Ishikawa (cell line): Measurements from ENCODE around the gene MYCBP2.

Experiments
- CEBPB ChIP-seq: IDR thresholded peaks from 2 replicates; pipeline ENCODE4 v1.6.1; 2012
- CREB1 ChIP-seq: IDR thresholded peaks from 2 replicates; pipeline ENCODE4 v1.6.1; 2012; ENCODE audit warnings: low read depth
- EGR1 ChIP-seq: IDR thresholded peaks from 2 replicates; pipeline ENCODE4 v1.6.1; 2012
- EP300 ChIP-seq: IDR thresholded peaks from 2 replicates; pipeline ENCODE4 v1.6.1; 2012; ENCODE audit warnings: borderline replicate concordance
- FOXM1 ChIP-seq: IDR thresholded peaks from 2 replicates; pipeline ENCODE4 v1.6.1; 2012; ENCODE audit warnings: low read depth, borderline replicate concordance
- NFIC ChIP-seq: IDR thresholded peaks from 2 replicates; pipeline ENCODE4 v1.6.1; 2012
- RAD21 ChIP-seq: IDR thresholded peaks from 2 replicates; pipeline ENCODE4 v1.6.1; 2012; ENCODE audit warnings: low read depth
- REST ChIP-seq: IDR thresholded peaks from 2 replicates; pipeline ENCODE4 v1.6.1; 2012; ENCODE audit warnings: low read depth, mild to moderate bottlenecking
- TAF1 ChIP-seq: IDR thresholded peaks from 2 replicates; pipeline ENCODE4 v1.6.1; 2012; ENCODE audit warnings: low read depth, mild to moderate bottlenecking
- TCF12 ChIP-seq: IDR thresholded peaks from 2 replicates; pipeline ENCODE4 v1.6.1; 2012; ENCODE audit warnings: low read depth
- TEAD4 ChIP-seq: IDR thresholded peaks from 2 replicates; pipeline ENCODE4 v1.6.1; 2012
- USF1 ChIP-seq: IDR thresholded peaks from 2 replicates; pipeline ENCODE4 v1.6.1; 2012
- YY1 ChIP-seq: IDR thresholded peaks from 2 replicates; pipeline ENCODE4 v1.6.1; 2012; ENCODE audit warnings: low read depth
- ZBTB7A ChIP-seq: IDR thresholded peaks from 2 replicates; pipeline ENCODE4 v1.6.1; 2012; ENCODE audit warnings: low read depth
- TF ChIP-seq, protein P1 (sequence below): IDR thresholded peaks from 2 replicates; pipeline ENCODE4 v1.6.1; 2012

MYCBP2 gene

GRCh38 chr13:77095288-77095687 lies 231.6 kb downstream of the MYCBP2 start:
- TF ChIP-seq EGR1 (no peak), EP300 (no peak), FOXM1 (no peak), NFIC (no peak), CREB1 (no peak), TAF1 (no peak), RAD21 (no peak), CEBPB (no peak), YY1 (no peak), TCF12 (no peak), USF1 (no peak), REST (no peak), TEAD4 (no peak), ZBTB7A (no peak)
- TF ChIP-seq, protein P1, sequence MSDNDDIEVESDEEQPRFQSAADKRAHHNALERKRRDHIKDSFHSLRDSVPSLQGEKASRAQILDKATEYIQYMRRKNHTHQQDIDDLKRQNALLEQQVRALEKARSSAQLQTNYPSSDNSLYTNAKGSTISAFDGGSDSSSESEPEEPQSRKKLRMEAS = no peak

DNA sequence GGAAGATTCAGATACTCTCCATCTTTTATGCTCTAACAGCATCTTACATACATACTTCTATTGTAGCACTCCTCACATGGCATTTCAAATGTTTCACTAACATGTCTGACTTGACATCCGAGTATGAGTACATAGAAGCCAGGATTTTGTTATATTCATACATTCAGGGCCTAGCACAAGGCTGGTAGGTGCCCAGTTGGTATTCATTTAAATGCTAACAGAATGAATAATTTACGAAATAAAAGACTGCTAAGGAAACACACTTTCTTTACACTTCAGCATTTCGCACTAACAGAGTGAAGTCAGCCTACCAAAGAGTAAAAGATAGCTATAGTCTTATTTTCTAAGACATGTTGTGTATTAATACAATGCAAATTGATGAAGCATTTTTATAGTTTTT lies 232.1 kb downstream of the MYCBP2 start:
- TF ChIP-seq CREB1 (no peak), NFIC (no peak), YY1 (no peak), EGR1 (no peak), EP300 (no peak), TAF1 (no peak), TCF12 (no peak), TEAD4 (no peak), RAD21 (no peak), ZBTB7A (no peak), CEBPB (no peak), FOXM1 (no peak), USF1 (no peak), REST (no peak)
- TF ChIP-seq, protein P1 = no peak

DNA sequence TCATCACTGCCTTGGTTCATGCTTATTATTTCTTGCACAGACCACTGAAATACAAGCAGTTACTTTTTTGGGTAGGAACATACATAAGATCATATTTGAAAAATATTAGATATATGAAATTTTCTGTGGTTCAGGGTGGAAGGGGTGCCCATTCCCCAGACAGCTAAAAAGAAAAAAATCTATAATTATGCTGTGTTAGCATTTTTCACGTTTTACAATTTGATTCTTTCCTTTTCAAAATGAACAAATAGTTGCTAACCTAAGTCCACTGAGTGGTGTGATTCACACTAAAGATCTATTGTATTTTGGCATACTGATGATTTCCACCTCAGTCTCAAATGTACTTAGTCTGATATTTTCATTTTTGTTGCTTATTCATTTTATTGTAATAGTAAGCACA lies 233.2 kb downstream of the MYCBP2 start:
- TF ChIP-seq TCF12 (no peak), TEAD4 (no peak), REST (no peak)

DNA sequence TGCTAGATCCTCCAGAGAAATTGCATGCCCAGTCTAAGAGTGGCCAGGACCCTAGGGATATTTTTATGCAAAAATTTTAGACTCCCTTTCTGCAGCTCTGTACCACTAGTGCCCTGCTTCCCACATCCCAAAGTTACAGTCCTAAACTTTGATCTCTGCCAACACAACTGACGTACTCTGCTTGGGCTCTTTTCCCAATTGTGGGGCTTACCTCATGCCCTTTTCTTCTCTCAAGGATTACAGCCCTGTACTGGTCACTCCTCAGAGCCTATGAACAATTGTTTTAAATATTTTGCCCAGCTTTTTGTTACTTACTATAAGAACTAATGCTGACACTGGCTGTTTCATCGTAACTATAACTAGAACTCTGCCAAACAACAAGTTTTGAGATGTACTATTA lies 242.1 kb downstream of the MYCBP2 start:
- no peak for TF ChIP-seq EP300
- no peak for TF ChIP-seq NFIC
- no peak for TF ChIP-seq CEBPB
- no peak for TF ChIP-seq EGR1
- TF ChIP-seq CREB1 = no peak
- TF ChIP-seq TEAD4 = no peak
- TF ChIP-seq YY1 = no peak
- TF ChIP-seq REST = no peak
- TF ChIP-seq RAD21 = no peak
- TF ChIP-seq, protein P1 = no peak
- no peak for TF ChIP-seq TCF12
- TF ChIP-seq ZBTB7A = no peak
- no peak for TF ChIP-seq TAF1
